MCF 10A (cell line): ENCODE measurements around the gene NOP14. TPM values are rescaled to one million over a fixed set of nuclear protein-coding genes. Genes with fewer than 3 reads are reported as not detected.

Experiments used
- BruUV-seq: library from RNA; stranded (reverse); fragments of 400-500 nt; replicated peaks from 2 replicates; lab custom pipeline; 2021; lab: Mats Ljungman, UMichigan
- CTCF ChIA-PET: fragments of 300-600 bp; sonication (Branson Sonifier 250); formaldehyde crosslinking; extraction: SDS; loops from one replicate; lab custom pipeline; 2021; ENCODE audit warnings: antibody characterized with exemption, inconsistent platforms; lab: Yijun Ruan, JAX
- POLR2A ChIA-PET: fragments of 300-600, 350-650 bp; sonication (Branson Sonifier 250); formaldehyde crosslinking; extraction: SDS; loops from one replicate; lab custom pipeline; 2020; ENCODE audit warnings: antibody characterized with exemption, inconsistent platforms; lab: Yijun Ruan, JAX
- DNase-seq: peaks from one replicate; pipeline ENCODE4 v3.0.0-alpha.2; 2018; ENCODE audit not compliant: unreplicated experiment
- H3K27ac Mint-ChIP-seq: one replicate; pipeline ENCODE4 v1.8.0; 2022; ENCODE audit warnings: mild to moderate bottlenecking, low read depth, mixed read lengths; ENCODE audit not compliant: unreplicated experiment
- H3K27me3 Mint-ChIP-seq: one replicate; pipeline ENCODE4 v1.8.0; 2022; ENCODE audit warnings: mixed read lengths; ENCODE audit not compliant: insufficient read depth, unreplicated experiment
- H3K36me3 Mint-ChIP-seq: one replicate; pipeline ENCODE4 v1.8.0; 2022; ENCODE audit warnings: mild to moderate bottlenecking, moderate library complexity, mixed read lengths; ENCODE audit not compliant: insufficient read depth, unreplicated experiment
- H3K4me1 Mint-ChIP-seq: one replicate; pipeline ENCODE4 v1.8.0; 2022; ENCODE audit warnings: mixed read lengths; ENCODE audit not compliant: insufficient read depth, unreplicated experiment
- H3K4me3 Mint-ChIP-seq: one replicate; pipeline ENCODE4 v1.8.0; 2022; ENCODE audit warnings: mild to moderate bottlenecking, moderate library complexity, mixed read lengths; ENCODE audit not compliant: unreplicated experiment
- H3K9me3 Mint-ChIP-seq: one replicate; pipeline ENCODE4 v1.8.0; 2022; ENCODE audit warnings: mixed read lengths; ENCODE audit not compliant: unreplicated experiment
- CTCF ChIP-seq: fragments of 200-600 bp; IDR thresholded peaks from one replicate; pipeline ENCODE4 v1.8.0; 2022; ENCODE audit warnings: antibody characterized with exemption, mild to moderate bottlenecking; ENCODE audit not compliant: unreplicated experiment
- intact Hi-C: fragments of 100-400 bp; cut with micrococcal nuclease; formaldehyde crosslinking; loops from 2 replicates; pipeline ENCODE4 v1.14.1; 2022
- total RNA-seq: library from RNA; stranded (reverse); gene quantifications from 2 replicates; pipeline ENCODE4 v1.2.3, GENCODE V29; 2022

NOP14 gene
- total RNA-seq, 1 experiment from 2014 or later = 65.6 TPM

- no peaks in the 10 kb centered on the region for H3K27me3 Mint-ChIP-seq
- H3K27ac Mint-ChIP-seq = no peak overlapping the region
- peaks cover 11% of the 10 kb centered on the region for H3K4me1 Mint-ChIP-seq
- no peak overlapping the region for H3K4me3 Mint-ChIP-seq
- peaks cover 42% of the 10 kb centered on the region for H3K36me3 Mint-ChIP-seq
- no peak for DNase-seq
- intact Hi-C loops = no loop called here
- TF ChIP-seq CTCF = peak; percentile 26
- BruUV-seq = no TSS peak
- H3K9me3 Mint-ChIP-seq = no peaks in the 10 kb centered on the region
- ChIA-PET CTCF (no interaction called here), POLR2A (no interaction called here)
Measured at GRCh38 chr4:2930758-2931511, 32.3 kb downstream of the NOP14 start.

GRCh38 chr4:2930135-2930757, 33.0 kb downstream of the NOP14 start:
- ChIA-PET POLR2A (no interaction called here), CTCF (interaction anchor here (0.6 kb wide), 1 partner anchor 125 kb away, joined by 3 read pairs; no protein-coding TSS in a partner anchor)
- no peak for TF ChIP-seq CTCF
- Mint-ChIP-seq H3K4me3 (no peak overlapping the region), H3K27me3 (no peaks in the 10 kb centered on the region), H3K36me3 (peaks cover 42% of the 10 kb centered on the region), H3K27ac (no peak overlapping the region), H3K9me3 (no peaks in the 10 kb centered on the region), H3K4me1 (peaks cover 6% of the 10 kb centered on the region)
- intact Hi-C loops = no loop called here
- no peak for DNase-seq
- BruUV-seq = no TSS peak

GRCh38 chr4:2929469-2929868, 33.7 kb downstream of the NOP14 start:
- no peak overlapping the region for H3K27ac Mint-ChIP-seq
- H3K9me3 Mint-ChIP-seq = no peaks in the 10 kb centered on the region
- no peaks in the 10 kb centered on the region for H3K27me3 Mint-ChIP-seq
- peaks cover 48% of the 10 kb centered on the region for H3K36me3 Mint-ChIP-seq
- CTCF ChIA-PET = no interaction called here
- TSS peak; percentile 66 for BruUV-seq
- no peak overlapping the region for H3K4me3 Mint-ChIP-seq
- H3K4me1 Mint-ChIP-seq = peaks cover 6% of the 10 kb centered on the region
- intact Hi-C loops = no loop called here
- no peak for TF ChIP-seq CTCF
- POLR2A ChIA-PET = interaction anchor here (0.5 kb wide), 1 partner anchor 463 kb away, joined by 3 read pairs; no protein-coding TSS in a partner anchor
- no peak for DNase-seq
